HG03457 (cell line): ENCODE results near the gene PDXK.

ENCODE experiments used
- ATAC-seq: cut with Tn5 transposase; IDR thresholded peaks from one replicate; pipeline ENCODE4 v1.9.1; 2021; ENCODE audit warnings: moderate number of reproducible peaks; ENCODE audit not compliant: unreplicated experiment

The PDXK gene

GRCh38 chr21:43761886-43762285 lies 43.0 kb downstream of the PDXK start:
- no peak for ATAC-seq

- ATAC-seq = no peak
Observed at GRCh38 chr21:43762303-43763128, 43.6 kb downstream of the PDXK start.

- no peak for ATAC-seq
Observed at GRCh38 chr21:43763901-43764523, 45.1 kb downstream of the PDXK start.

GRCh38 chr21:43764576-43765495 lies 45.9 kb downstream of the PDXK start:
- no peak for ATAC-seq

- ATAC-seq = no peak
Observed at GRCh38 chr21:43766734-43767497, 48.0 kb downstream of the PDXK start.

GRCh38 chr21:43767498-43767983 lies 48.6 kb downstream of the PDXK start:
- ATAC-seq = no peak

GRCh38 chr21:43767984-43768867 lies 49.3 kb downstream of the PDXK start:
- no peak for ATAC-seq

GRCh38 chr21:43768868-43769167 lies 49.9 kb downstream of the PDXK start:
- no peak for ATAC-seq

- ATAC-seq = no peak
Observed at GRCh38 chr21:43769325-43769958, 50.5 kb downstream of the PDXK start.

- no peak for ATAC-seq
Observed at GRCh38 chr21:43770066-43770655, 51.2 kb downstream of the PDXK start.

GRCh38 chr21:43771199-43771675 lies 52.3 kb downstream of the PDXK start:
- ATAC-seq = no peak

GRCh38 chr21:43771698-43772424 lies 52.9 kb downstream of the PDXK start:
- no peak for ATAC-seq

- ATAC-seq = no peak
Observed at GRCh38 chr21:43772425-43772821, 53.5 kb downstream of the PDXK start.

- no peak for ATAC-seq
Observed at GRCh38 chr21:43774163-43774562, 55.2 kb downstream of the PDXK start.

- ATAC-seq = no peak
Observed at GRCh38 chr21:43775190-43775589, 56.3 kb downstream of the PDXK start.

GRCh38 chr21:43775795-43776430 lies 57.0 kb downstream of the PDXK start, which contains the start of gene CSTB:
Gene CSTB (minus strand): TSS chr21:43776308. CDS start chr21:43776269, 39 bp downstream.
- ATAC-seq = no peak

- ATAC-seq = no peak
Observed at GRCh38 chr21:43777953-43778352, 59.0 kb downstream of the PDXK start.
